Activated B cell treated with CpG ODN at 0.5 μM for 24 hours (primary cell): Measurements from ENCODE around the gene IQCE. TPM values are rescaled to one million over a fixed set of nuclear protein-coding genes. Genes with fewer than 3 reads are reported as not detected.
"Not testable (repeated sequence)": the region's sequence is repeated elsewhere in the genome, so short reads cannot be mapped to it uniquely, and the experiment has no call there.

Experiments
- ATAC-seq: fragments of 200-7000 bp; cut with Tn5 transposase; one replicate; pipeline ENCODE4 v1.10.0; 2021; ENCODE audit warnings: low read depth, mild to moderate bottlenecking, moderate library complexity
- CTCF ChIA-PET: fragments of 350-600 bp; sonication (Branson Sonifier 250); formaldehyde crosslinking; loops from one replicate; lab custom pipeline; 2021; ENCODE audit warnings: antibody characterized with exemption; lab: Charles Lee
- POLR2A ChIA-PET: fragments of 350-600 bp; sonication (Branson Sonifier 250); formaldehyde crosslinking; loops from one replicate; lab custom pipeline; 2021; ENCODE audit warnings: antibody characterized with exemption; lab: Charles Lee
- DNase-seq: peaks from one replicate; pipeline ENCODE4 v3.0.0; 2022
- H3K27ac Mint-ChIP-seq: one replicate; pipeline ENCODE4 v1.8.0; 2020; ENCODE audit warnings: mixed read lengths
- H3K27me3 Mint-ChIP-seq: one replicate; pipeline ENCODE4 v1.8.0; 2021; ENCODE audit warnings: mixed read lengths
- H3K36me3 Mint-ChIP-seq: one replicate; pipeline ENCODE4 v1.8.0; 2021; ENCODE audit warnings: low read depth, mixed read lengths
- H3K4me1 Mint-ChIP-seq: one replicate; pipeline ENCODE4 v1.8.0; 2021; ENCODE audit warnings: mixed read lengths
- H3K4me3 Mint-ChIP-seq: one replicate; pipeline ENCODE4 v1.8.0; 2020; ENCODE audit warnings: mild to moderate bottlenecking, mixed read lengths
- H3K9me3 Mint-ChIP-seq: one replicate; pipeline ENCODE4 v1.8.0; 2020; ENCODE audit warnings: mixed read lengths
- CTCF ChIP-seq: fragments of 200-600 bp; IDR thresholded peaks from one replicate; pipeline ENCODE4 v1.8.0; 2022; ENCODE audit warnings: antibody characterized with exemption, mild to moderate bottlenecking
- intact Hi-C: fragments of 100-400 bp; cut with micrococcal nuclease; formaldehyde crosslinking; loops from one replicate; pipeline ENCODE4 v1.15.1; 2024
- total RNA-seq: library from RNA; stranded (reverse); gene quantifications from 2 replicates; pipeline ENCODE4 v1.2.3, GENCODE V29; 2022

Gene IQCE
- total RNA-seq, 1 donor from 2014 or later, result 7.7 TPM

GRCh38 chr7:2529161-2530070 lies 29.4 kb upstream of the IQCE start:
- ChIA-PET CTCF (interaction anchor here (0.6 to 2.7 kb wide), 6 partner anchors 19 to 180 kb away, joined by 3 to 10 read pairs (median 4); no protein-coding TSS in a partner anchor), POLR2A (interaction anchor here (0.6 to 5.7 kb wide), 31 partner anchors 9 to 229 kb away, joined by 3 to 304 read pairs (median 6); partner anchors contain the start of genes BRAT1, EIF3B, IQCE and LFNG)
- DNase-seq (peak; percentile 79), ATAC-seq (peak; percentile 68)
- no peaks in the 10 kb centered on the region for H3K9me3 Mint-ChIP-seq
- H3K27ac Mint-ChIP-seq, result peak overlapping the region; percentile 97
- peak overlapping the region; percentile 79 for H3K4me3 Mint-ChIP-seq
- H3K27me3 Mint-ChIP-seq, result no peaks in the 10 kb centered on the region
- TF ChIP-seq CTCF, result no peak
- intact Hi-C loops, result loop anchor here (1.0 to 10.0 kb wide), 11 partner anchors 7 to 1305 kb away; partner anchors contain the start of genes BRAT1, LFNG, MAD1L1 and TTYH3
- peaks cover 66% of the 10 kb centered on the region for H3K4me1 Mint-ChIP-seq
- H3K36me3 Mint-ChIP-seq, result peaks cover 28% of the 10 kb centered on the region

- Mint-ChIP-seq H3K4me3 (peak overlapping the region; percentile 79), H3K9me3 (no peaks in the 10 kb centered on the region), H3K27ac (peak overlapping the region; percentile 97), H3K4me1 (peaks cover 61% of the 10 kb centered on the region), H3K27me3 (no peaks in the 10 kb centered on the region), H3K36me3 (peaks cover 28% of the 10 kb centered on the region)
- ChIA-PET CTCF (interaction anchor here (1.0 to 1.5 kb wide), 3 partner anchors 19 to 78 kb away, joined by 3 to 10 read pairs (median 3); no protein-coding TSS in a partner anchor), POLR2A (interaction anchor here (0.5 to 5.7 kb wide), 29 partner anchors 9 to 230 kb away, joined by 3 to 304 read pairs (median 5); partner anchors contain the start of genes BRAT1, EIF3B, IQCE and LFNG)
- no peak for TF ChIP-seq CTCF
- intact Hi-C loops, result loop anchor here (1.0 kb wide), 3 partner anchors 8 to 243 kb away; partner anchors contain the start of gene BRAT1
- ATAC-seq (peak; percentile 63), DNase-seq (peak; percentile 70)
These were observed 28.4 kb upstream of the IQCE start for GRCh38 chr7:2530071-2530987.

- not testable (repeated sequence) for DNase-seq, H3K27me3 Mint-ChIP-seq, ATAC-seq, H3K9me3 Mint-ChIP-seq
- Mint-ChIP-seq H3K27ac (peak overlapping the region; percentile 97), H3K4me1 (peaks cover 53% of the 10 kb centered on the region), H3K36me3 (peaks cover 20% of the 10 kb centered on the region), H3K4me3 (peak overlapping the region; percentile 79)
- CTCF ChIA-PET, result interaction anchor here (1.4 kb wide), 1 partner anchor 77 kb away, joined by 3 read pairs; no protein-coding TSS in a partner anchor
- POLR2A ChIA-PET, result interaction anchor here (0.6 to 5.7 kb wide), 14 partner anchors 9 to 178 kb away, joined by 3 to 304 read pairs (median 6); partner anchors contain the start of genes EIF3B, LFNG and TTYH3
- intact Hi-C loops, result loop anchor here (1.0 kb wide), 3 partner anchors 9 to 242 kb away; partner anchors contain the start of gene BRAT1
These were observed 27.6 kb upstream of the IQCE start for GRCh38 chr7:2530994-2531795.

GRCh38 chr7:2531796-2532110 lies 27.0 kb upstream of the IQCE start:
- CTCF ChIA-PET, ATAC-seq: not testable (repeated sequence)

GRCh38 chr7:2532199-2532772 lies 26.5 kb upstream of the IQCE start:
- ATAC-seq, H3K4me3 Mint-ChIP-seq, intact Hi-C loops, POLR2A ChIA-PET, DNase-seq, CTCF ChIA-PET, H3K9me3 Mint-ChIP-seq, H3K27me3 Mint-ChIP-seq: not testable (repeated sequence)
- H3K36me3 Mint-ChIP-seq, result peaks cover 11% of the 10 kb centered on the region
- peaks cover 44% of the 10 kb centered on the region for H3K4me1 Mint-ChIP-seq
- H3K27ac Mint-ChIP-seq, result peak overlapping the region; percentile 41

More at GRCh38 chr7:2531796-2532110, 27.0 kb upstream of the IQCE start:
- intact Hi-C loops, DNase-seq, H3K27me3 Mint-ChIP-seq, H3K4me3 Mint-ChIP-seq, H3K9me3 Mint-ChIP-seq: not testable (repeated sequence)
- Mint-ChIP-seq H3K36me3 (peaks cover 15% of the 10 kb centered on the region), H3K4me1 (peaks cover 50% of the 10 kb centered on the region), H3K27ac (peak overlapping the region; percentile 97)
- POLR2A ChIA-PET, result interaction anchor here (1.5 kb wide), 1 partner anchor 18 kb away, joined by 4 read pairs; no protein-coding TSS in a partner anchor

GRCh38 chr7:2532816-2533215 lies 26.0 kb upstream of the IQCE start:
- H3K27me3 Mint-ChIP-seq, H3K36me3 Mint-ChIP-seq, H3K27ac Mint-ChIP-seq, ATAC-seq, CTCF ChIA-PET, DNase-seq, H3K4me3 Mint-ChIP-seq, H3K9me3 Mint-ChIP-seq, intact Hi-C loops: not testable (repeated sequence)
- H3K4me1 Mint-ChIP-seq, result peaks cover 39% of the 10 kb centered on the region
- POLR2A ChIA-PET, result interaction anchor here (0.6 to 0.8 kb wide), 6 partner anchors 10 to 178 kb away, joined by 3 to 9 read pairs (median 4); no protein-coding TSS in a partner anchor

GRCh38 chr7:2533566-2533965 lies 25.2 kb upstream of the IQCE start:
- intact Hi-C loops, H3K27ac Mint-ChIP-seq, H3K36me3 Mint-ChIP-seq, ATAC-seq, DNase-seq, CTCF ChIA-PET, H3K9me3 Mint-ChIP-seq, H3K27me3 Mint-ChIP-seq, H3K4me3 Mint-ChIP-seq: not testable (repeated sequence)
- peaks cover 31% of the 10 kb centered on the region for H3K4me1 Mint-ChIP-seq
- POLR2A ChIA-PET, result interaction anchor here (0.8 kb wide), 1 partner anchor 177 kb away, joined by 4 read pairs; no protein-coding TSS in a partner anchor

- CTCF ChIA-PET, intact Hi-C loops, DNase-seq, H3K4me3 Mint-ChIP-seq, H3K27me3 Mint-ChIP-seq, ATAC-seq, POLR2A ChIA-PET, H3K27ac Mint-ChIP-seq, H3K9me3 Mint-ChIP-seq: not testable (repeated sequence)
- Mint-ChIP-seq H3K36me3 (peaks cover 10% of the 10 kb centered on the region), H3K4me1 (peaks cover 25% of the 10 kb centered on the region)
These were observed 24.6 kb upstream of the IQCE start for GRCh38 chr7:2534214-2534613.
